ENCODE data around the gene LRCH1.
A peak's percentile ranks its signal among the peaks of the same experiment; 100 is the strongest.

Gene LRCH1

DNA sequence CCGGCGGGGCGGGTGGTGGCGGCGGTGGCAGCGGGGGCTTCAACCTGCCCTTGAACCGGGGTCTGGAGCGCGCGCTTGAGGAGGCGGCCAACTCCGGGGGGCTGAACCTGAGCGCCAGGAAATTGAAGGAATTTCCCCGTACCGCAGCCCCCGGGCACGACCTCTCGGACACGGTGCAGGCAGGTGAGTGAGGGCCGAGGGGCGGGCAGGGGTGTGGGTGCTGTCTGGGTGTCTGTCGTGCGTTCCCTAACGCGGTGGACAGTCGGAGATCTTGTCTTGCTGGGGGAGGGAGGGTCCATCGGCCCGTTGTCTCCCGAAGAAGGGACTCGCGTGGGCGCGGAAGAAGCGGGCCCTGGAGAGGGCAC is 533 bp downstream of the LRCH1 start:
- H3K4me3 ChIP-seq (ENCODE audit: low read depth, low read length), result peak overlapping the region; percentile 87
- TF ChIP-seq, protein P1, sequence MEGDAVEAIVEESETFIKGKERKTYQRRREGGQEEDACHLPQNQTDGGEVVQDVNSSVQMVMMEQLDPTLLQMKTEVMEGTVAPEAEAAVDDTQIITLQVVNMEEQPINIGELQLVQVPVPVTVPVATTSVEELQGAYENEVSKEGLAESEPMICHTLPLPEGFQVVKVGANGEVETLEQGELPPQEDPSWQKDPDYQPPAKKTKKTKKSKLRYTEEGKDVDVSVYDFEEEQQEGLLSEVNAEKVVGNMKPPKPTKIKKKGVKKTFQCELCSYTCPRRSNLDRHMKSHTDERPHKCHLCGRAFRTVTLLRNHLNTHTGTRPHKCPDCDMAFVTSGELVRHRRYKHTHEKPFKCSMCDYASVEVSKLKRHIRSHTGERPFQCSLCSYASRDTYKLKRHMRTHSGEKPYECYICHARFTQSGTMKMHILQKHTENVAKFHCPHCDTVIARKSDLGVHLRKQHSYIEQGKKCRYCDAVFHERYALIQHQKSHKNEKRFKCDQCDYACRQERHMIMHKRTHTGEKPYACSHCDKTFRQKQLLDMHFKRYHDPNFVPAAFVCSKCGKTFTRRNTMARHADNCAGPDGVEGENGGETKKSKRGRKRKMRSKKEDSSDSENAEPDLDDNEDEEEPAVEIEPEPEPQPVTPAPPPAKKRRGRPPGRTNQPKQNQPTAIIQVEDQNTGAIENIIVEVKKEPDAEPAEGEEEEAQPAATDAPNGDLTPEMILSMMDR (conservative IDR thresholded peaks at IDR 0.05; ENCODE audit: low read depth, low read length), result no peak
- no peak for DNase-seq (ENCODE audit: low read depth)

DNA sequence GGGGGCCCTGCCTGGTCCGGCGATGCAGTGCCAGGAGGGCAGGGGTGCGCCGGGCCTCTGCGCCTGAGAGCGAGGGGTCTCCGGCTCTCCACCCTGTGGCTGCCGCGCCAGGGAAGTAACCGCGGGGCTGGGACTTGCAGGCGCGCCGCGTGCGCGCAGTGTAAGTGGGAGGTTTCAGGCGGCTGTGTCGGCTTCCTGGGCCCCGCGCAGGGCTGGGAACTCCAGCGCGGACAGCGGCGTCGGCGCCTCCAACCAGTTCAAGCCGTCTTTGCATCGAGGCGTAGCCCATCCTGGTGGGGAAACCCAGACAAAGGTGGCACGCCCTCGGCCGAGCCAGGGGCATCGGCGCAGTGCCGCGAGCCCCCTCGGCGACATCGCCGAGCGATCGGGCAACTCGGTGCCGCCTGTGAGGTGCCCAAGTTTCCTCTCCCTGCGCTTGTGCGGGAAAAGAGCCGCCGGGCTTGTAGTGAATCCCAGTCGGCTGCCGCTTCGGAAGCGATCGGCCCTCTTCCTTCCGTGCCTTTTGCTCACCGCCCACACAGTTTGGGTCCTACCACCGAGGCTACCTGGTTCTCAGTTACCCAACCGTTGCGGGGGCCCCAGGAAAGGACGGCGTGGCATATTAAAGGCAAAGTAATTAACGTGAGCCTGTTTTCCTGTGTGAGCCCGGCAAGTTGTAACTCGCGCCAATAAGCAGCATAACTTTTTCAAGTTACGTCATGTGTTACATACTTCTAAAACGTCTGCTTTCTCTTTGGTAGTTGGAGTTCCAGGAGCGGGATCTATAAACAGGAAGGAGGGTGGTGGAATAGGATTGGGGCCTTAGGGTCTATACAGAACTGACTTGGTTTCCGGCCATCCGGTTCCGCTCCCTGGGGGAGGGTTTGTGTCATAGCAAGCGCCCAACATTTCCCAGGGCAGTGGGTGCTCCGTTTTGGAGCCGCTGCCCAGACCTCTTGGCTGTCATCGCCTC is 1.2 kb downstream of the LRCH1 start:
- peak; percentile 90 for DNase-seq (ENCODE audit: low read depth)
- TF ChIP-seq, protein P1 (conservative IDR thresholded peaks at IDR 0.05; ENCODE audit: low read depth, low read length), result peak; percentile 40

DNA sequence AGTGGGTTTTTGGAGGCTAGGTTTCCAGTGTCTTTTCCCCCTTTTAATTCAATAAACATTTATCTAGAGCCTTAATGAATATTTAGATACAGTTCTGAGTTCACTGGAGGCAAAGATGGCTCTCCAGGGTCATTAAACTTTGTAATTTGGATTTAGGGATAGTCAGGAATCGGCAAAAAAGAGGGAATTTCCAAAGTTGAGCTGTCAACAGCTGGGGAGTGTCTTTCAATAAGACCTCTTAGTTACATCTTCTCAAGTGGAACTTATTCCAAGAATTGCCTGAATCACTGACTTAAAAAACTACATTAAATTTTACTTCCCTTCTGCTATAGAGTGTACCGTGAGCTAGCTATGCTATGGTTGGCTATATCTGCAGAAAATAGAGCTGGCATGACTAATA is 2.0 kb downstream of the LRCH1 start:
- DNase-seq (ENCODE audit: low read depth), result no peak
- H3K4me3 ChIP-seq (ENCODE audit: low read depth, low read length), result peak overlapping the region; percentile 87
- TF ChIP-seq, protein P1 (conservative IDR thresholded peaks at IDR 0.05; ENCODE audit: low read depth, low read length), result no peak

More for the DNA sequence above, 1.2 kb downstream of the LRCH1 start:
- H3K4me3 ChIP-seq (ENCODE audit: low read depth, low read length), result peak overlapping the region; percentile 87

DNA sequence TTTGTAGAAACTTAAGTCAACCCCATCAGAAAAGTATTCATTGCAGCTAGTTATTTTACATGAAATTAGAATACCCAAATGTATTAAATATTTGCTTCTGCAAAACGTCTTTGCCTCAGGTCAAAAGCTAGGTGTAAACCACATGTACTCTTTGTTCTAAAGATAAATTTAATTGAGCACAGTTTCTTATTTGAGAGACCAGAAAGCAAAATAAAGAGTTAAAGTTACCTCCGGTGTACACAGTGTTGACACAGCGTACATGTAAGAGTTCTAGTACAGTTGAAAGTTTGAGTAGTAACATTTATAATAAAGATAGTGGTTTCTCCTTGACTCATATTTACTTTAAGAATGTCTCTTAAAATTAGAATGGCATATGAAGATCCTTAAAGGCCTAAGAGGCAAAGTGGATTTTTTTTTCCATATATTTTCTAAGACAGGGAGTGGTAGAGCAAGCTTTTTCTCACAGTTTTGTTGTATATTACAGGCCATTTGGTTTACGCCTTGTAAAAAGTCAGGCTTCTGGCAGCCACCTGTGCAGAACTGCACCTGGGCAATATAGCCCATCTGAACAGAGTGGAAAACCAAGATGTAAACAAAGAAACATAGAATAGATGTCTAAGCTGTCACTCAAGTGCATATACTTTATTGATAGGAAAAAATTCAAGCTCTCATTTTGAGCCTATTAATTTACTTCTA is 2.9 kb downstream of the LRCH1 start:
- DNase-seq (ENCODE audit: low read depth), result no peak
- TF ChIP-seq, protein P1 (conservative IDR thresholded peaks at IDR 0.05; ENCODE audit: low read depth, low read length), result no peak
- H3K4me3 ChIP-seq (ENCODE audit: low read depth, low read length), result no peak overlapping the region

DNA sequence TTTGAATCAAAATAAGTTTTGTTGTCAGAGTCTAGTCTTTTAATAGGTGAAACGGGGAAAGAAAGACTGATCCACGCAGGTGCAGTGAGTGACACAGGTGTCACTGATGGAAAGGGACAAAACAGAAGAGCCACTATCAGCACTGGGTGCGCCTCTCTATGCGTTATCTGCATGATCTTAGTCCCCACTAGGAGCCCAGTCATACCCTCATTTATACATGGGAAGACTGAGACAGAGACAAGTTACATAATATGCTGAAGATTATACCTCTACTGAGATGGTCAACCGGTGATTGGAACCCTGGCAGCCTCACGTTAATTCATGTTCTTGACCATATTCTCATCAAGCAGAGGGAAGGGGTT is 3.4 kb downstream of the LRCH1 start:
- TF ChIP-seq, protein P1 (conservative IDR thresholded peaks at IDR 0.05; ENCODE audit: low read depth, low read length), result no peak
- no peak overlapping the region for H3K4me3 ChIP-seq (ENCODE audit: low read depth, low read length)
- DNase-seq (ENCODE audit: low read depth), result no peak

DNA sequence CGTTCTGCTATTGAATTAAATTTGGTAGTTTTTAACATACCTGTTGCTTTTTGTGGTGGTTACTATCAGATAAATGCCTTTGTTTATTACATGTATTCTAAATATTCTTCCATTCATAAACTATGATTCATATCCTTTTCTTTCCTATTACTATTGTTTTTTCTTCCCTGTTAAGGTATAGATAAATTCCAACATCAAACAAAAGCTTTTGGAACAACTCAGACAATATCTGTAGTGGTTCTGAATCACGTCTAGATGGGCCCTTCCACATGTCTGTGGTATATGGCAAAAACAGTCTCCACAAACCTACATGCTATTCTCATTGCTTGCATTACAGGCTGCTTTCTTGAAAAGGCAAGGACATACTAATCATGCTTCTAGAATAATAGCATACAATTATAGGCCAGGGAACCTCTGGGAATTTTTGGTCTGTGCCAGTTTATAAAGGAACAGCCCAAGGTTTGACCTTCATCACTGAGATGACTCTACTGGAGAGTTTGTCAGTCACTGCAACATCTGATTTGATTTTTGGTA is 6.4 kb downstream of the LRCH1 start:
- TF ChIP-seq, protein P1 (conservative IDR thresholded peaks at IDR 0.05; ENCODE audit: low read depth, low read length), result no peak
- no peak for DNase-seq (ENCODE audit: low read depth)
- no peak overlapping the region for H3K4me3 ChIP-seq (ENCODE audit: low read depth, low read length)

Data from choroid plexus epithelial cell (primary cell).